GM23338 (cell line): Measurements from ENCODE around the gene ISG20. TPM values are rescaled to one million over a fixed set of nuclear protein-coding genes. Genes with fewer than 3 reads are reported as not detected.

Experiments
- ATAC-seq: fragments of 200-7000 bp; cut with Tn5 transposase; 3 replicates; pipeline ENCODE4 v1.9.1; 2020
- DNase-seq: peaks from one replicate; pipeline ENCODE4 v3.0.0-alpha.2; 2015; ENCODE audit warnings: low spot score
- H2AFZ ChIP-seq: fragments of 200-600 bp; sonication (generic); 2 replicates; pipeline ENCODE4 v1.8.0; 2016; ENCODE audit warnings: antibody characterized with exemption, mild to moderate bottlenecking, moderate library complexity
- H3F3A ChIP-seq: fragments of 200-600 bp; sonication (generic); replicated peaks from 2 replicates; pipeline ENCODE4 v1.8.0; 2017; ENCODE audit warnings: antibody characterized with exemption, mixed run types, low read depth
- H3K27ac ChIP-seq: fragments of 200-600 bp; sonication (generic); 2 replicates; pipeline ENCODE4 v1.6.1; 2016; ENCODE audit warnings: low read depth
- H3K27me3 ChIP-seq: fragments of 200-600 bp; sonication (generic); 2 replicates; pipeline ENCODE4 v1.8.0; 2016; ENCODE audit warnings: mild to moderate bottlenecking, mixed run types, moderate library complexity; ENCODE audit not compliant: insufficient read depth
- H3K36me3 ChIP-seq: fragments of 200-600 bp; sonication (generic); 2 replicates; pipeline ENCODE4 v1.8.0; 2016; ENCODE audit warnings: mild to moderate bottlenecking; ENCODE audit not compliant: insufficient read depth
- H3K4me1 ChIP-seq: fragments of 200-600 bp; sonication (generic); 2 replicates; pipeline ENCODE4 v1.8.0; 2016; ENCODE audit warnings: mild to moderate bottlenecking, moderate library complexity; ENCODE audit not compliant: insufficient read depth
- H3K4me2 ChIP-seq: fragments of 200-600 bp; sonication (generic); 2 replicates; pipeline ENCODE4 v1.7.1; 2017; ENCODE audit warnings: mixed run types
- H3K4me3 ChIP-seq: fragments of 200-600 bp; sonication (generic); 2 replicates; pipeline ENCODE4 v1.6.1; 2016; ENCODE audit warnings: mixed run types
- H3K79me2 ChIP-seq: fragments of 200-600 bp; sonication (generic); replicated peaks from 2 replicates; pipeline ENCODE4 v1.8.0; 2017; ENCODE audit warnings: mild to moderate bottlenecking; ENCODE audit not compliant: insufficient read depth
- H3K9me2 ChIP-seq: fragments of 200-600 bp; sonication (generic); 2 replicates; pipeline ENCODE4 v1.8.0; 2017; ENCODE audit not compliant: insufficient read depth
- H4K20me1 ChIP-seq: fragments of 200-600 bp; sonication (generic); replicated peaks from 2 replicates; pipeline ENCODE4 v1.8.0; 2017; ENCODE audit warnings: mild to moderate bottlenecking; ENCODE audit not compliant: insufficient read depth
- H3K27ac Mint-ChIP-seq: 2 replicates; pipeline ENCODE4 v1.8.0; 2020; ENCODE audit warnings: inconsistent platforms, mild to moderate bottlenecking, moderate library complexity, mixed read lengths
- H3K27me3 Mint-ChIP-seq: 3 replicates; pipeline ENCODE4 v1.8.0; 2022; ENCODE audit warnings: low read depth, mild to moderate bottlenecking, moderate library complexity, mixed read lengths, inconsistent platforms; ENCODE audit not compliant: insufficient read depth, poor library complexity
- H3K36me3 Mint-ChIP-seq: 3 replicates; pipeline ENCODE4 v1.8.0; 2021; ENCODE audit warnings: low read depth, mild to moderate bottlenecking, inconsistent platforms, moderate library complexity, mixed read lengths
- H3K4me1 Mint-ChIP-seq: 3 replicates; pipeline ENCODE4 v1.8.0; 2020; ENCODE audit warnings: mild to moderate bottlenecking, inconsistent platforms, mixed read lengths
- H3K4me3 Mint-ChIP-seq: 3 replicates; pipeline ENCODE4 v1.8.0; 2021; ENCODE audit warnings: moderate library complexity, mild to moderate bottlenecking, inconsistent platforms, mixed read lengths
- H3K9me3 Mint-ChIP-seq: 3 replicates; pipeline ENCODE4 v1.8.0; 2020; ENCODE audit warnings: moderate library complexity, mild to moderate bottlenecking, inconsistent platforms, mixed read lengths
- CREB1 ChIP-seq: fragments of 250-450 bp; sonication (Bioruptor Pico); IDR thresholded peaks from 2 replicates; pipeline ENCODE4 v1.5.0; 2020; ENCODE audit warnings: low read depth, mild to moderate bottlenecking, moderate library complexity
- CTCF ChIP-seq, 2 experiments: fragments of 200-600 bp in 1 of 2; sonication (generic) in 1 of 2; conservative IDR thresholded peaks; 2 replicates each; pipeline versions ENCODE4 v1.5.1 to v1.6.1; 2016 to 2017; ENCODE audit warnings: antibody characterized with exemption in 2 of 2, low read depth in 2 of 2, mild to moderate bottlenecking in 2 of 2, moderate library complexity in 1 of 2
- ETS1 ChIP-seq: IDR thresholded peaks from 2 replicates; pipeline ENCODE4 v1.6.1; 2016; ENCODE audit warnings: antibody characterized with exemption
- EZH2 ChIP-seq: fragments of 200-600 bp; sonication (generic); IDR thresholded peaks from one replicate; pipeline ENCODE4 v1.8.0; 2017; ENCODE audit warnings: antibody characterized with exemption, mild to moderate bottlenecking, low read depth; ENCODE audit not compliant: unreplicated experiment
- EZH2phosphoT487 ChIP-seq: fragments of 200-600 bp; sonication (generic); IDR thresholded peaks from one replicate; pipeline ENCODE4 v1.8.1; 2018; ENCODE audit warnings: antibody characterized with exemption; ENCODE audit not compliant: unreplicated experiment
- JUNB ChIP-seq: IDR thresholded peaks from one replicate; pipeline ENCODE4 v1.6.1; 2016; ENCODE audit warnings: antibody characterized with exemption; ENCODE audit not compliant: unreplicated experiment
- NANOG ChIP-seq: IDR thresholded peaks from 2 replicates; pipeline ENCODE4 v1.6.1; 2016; ENCODE audit warnings: antibody characterized with exemption, borderline replicate concordance
- POLR2AphosphoS5 ChIP-seq: IDR thresholded peaks from 2 replicates; pipeline ENCODE4 v1.6.1; 2016; ENCODE audit warnings: antibody characterized with exemption, low read depth
- REST ChIP-seq: IDR thresholded peaks from one replicate; pipeline ENCODE4 v1.6.1; 2018; ENCODE audit warnings: antibody characterized with exemption; ENCODE audit not compliant: unreplicated experiment
- STAT1 ChIP-seq: IDR thresholded peaks from one replicate; pipeline ENCODE4 v1.6.1; 2016; ENCODE audit warnings: antibody characterized with exemption; ENCODE audit not compliant: unreplicated experiment
- ZNF114 ChIP-seq: fragments of 250-450 bp; sonication (Bioruptor Pico); IDR thresholded peaks from 2 replicates; pipeline ENCODE4 v1.5.0; 2020; ENCODE audit warnings: mild to moderate bottlenecking, moderate library complexity
- ZNF331 ChIP-seq: fragments of 250-450 bp; sonication (Bioruptor Pico); IDR thresholded peaks from 2 replicates; pipeline ENCODE4 v1.5.0; 2020; ENCODE audit warnings: low read depth, mild to moderate bottlenecking, moderate library complexity
- ZNF462 ChIP-seq: fragments of 250-450 bp; sonication (Bioruptor Pico); IDR thresholded peaks from 2 replicates; pipeline ENCODE4 v1.5.0; 2020; ENCODE audit warnings: mild to moderate bottlenecking, moderate library complexity
- polyA plus RNA-seq: library from polyadenylated mRNA; unstranded; fragments of >200 nt; fragmentation: Nextera tagmentation; extraction: Ambion mirVana; gene quantifications from 2 replicates; pipeline ENCODE4 v1.2.1, GENCODE V29; 2016
- total RNA-seq: library from RNA; depleted of rRNA; stranded (reverse); fragments of >200 nt; shearing (Covaris generic); gene quantifications from 2 replicates; pipeline ENCODE4 v1.2.3, GENCODE V29; 2014

The ISG20 gene
- total and polyA plus RNA-seq, 2 experiments from 2014 or later, result 3.2 to 3.7 TPM

GRCh38 chr15:88700716-88701115, 61.9 kb downstream of the ISG20 start:
- Mint-ChIP-seq H3K27ac (no peak overlapping the region), H3K27me3 (peaks cover 19% of the 10 kb centered on the region), H3K9me3 (no peaks in the 10 kb centered on the region), H3K4me1 (peaks cover 6% of the 10 kb centered on the region; the same call in 2 of the 3 replicates), H3K36me3 (no peaks in the 10 kb centered on the region), H3K4me3 (no peak overlapping the region)
- Histone ChIP-seq H3K4me1 (no peaks in the 10 kb centered on the region), H3K36me3 (no peaks in the 10 kb centered on the region), H3K27ac (no peak overlapping the region), H3F3A (no peaks in the 10 kb centered on the region), H2AFZ (no peak overlapping the region), H3K27me3 (peaks cover 26% of the 10 kb centered on the region), H3K9me2 (no peaks in the 10 kb centered on the region), H3K4me3 (no peak overlapping the region), H4K20me1 (no peaks in the 10 kb centered on the region), H3K79me2 (no peaks in the 10 kb centered on the region), H3K4me2 (no peak overlapping the region)
- DNase-seq, result no peak
- no peak for TF ChIP-seq JUNB
- no peak for TF ChIP-seq STAT1
- no peak for TF ChIP-seq EZH2
- no peak for TF ChIP-seq CREB1 (CRISPR knock-in tag)
- no peak for TF ChIP-seq EZH2phosphoT487
- TF ChIP-seq ZNF114 (CRISPR knock-in tag), result no peak
- TF ChIP-seq REST, result no peak
- TF ChIP-seq NANOG, result no peak
- TF ChIP-seq CTCF (conservative IDR thresholded peaks at IDR 0.05; ENCODE audit: low read depth in 2 of 2), result no peak
- no peak for TF ChIP-seq ZNF331 (CRISPR knock-in tag)
- TF ChIP-seq ETS1, result no peak
- no peak for TF ChIP-seq POLR2AphosphoS5
- TF ChIP-seq ZNF462 (CRISPR knock-in tag), result no peak
- no peak for ATAC-seq
